SK-N-SH treated with all-trans-retinoic acid at 6 μM for 48 hours (cell line): ENCODE measurements around the gene PPP4R4.

Source experiments
- ATAC-seq: fragments of 200-7000 bp; cut with Tn5 transposase; 3 replicates; pipeline ENCODE4 v1.9.1; 2020; ENCODE audit warnings: mild to moderate bottlenecking, moderate library complexity
- ARNTL ChIP-seq: fragments of 450-650 bp; formaldehyde crosslinking; IDR thresholded peaks from 2 replicates; pipeline ENCODE4 v1.5.0; 2020; ENCODE audit warnings: low read depth, mild to moderate bottlenecking, moderate library complexity, borderline replicate concordance
- BACH2 ChIP-seq: fragments of 250-450 bp; sonication (Bioruptor Pico); IDR thresholded peaks from 2 replicates; pipeline ENCODE4 v1.9.0; 2021; ENCODE audit warnings: mild to moderate bottlenecking, borderline replicate concordance
- CREB5 ChIP-seq: fragments of 250-450 bp; sonication (Bioruptor Pico); IDR thresholded peaks from 2 replicates; pipeline ENCODE4 v1.5.1; 2020; ENCODE audit warnings: low read depth, mild to moderate bottlenecking, moderate library complexity
- CSDC2 ChIP-seq: fragments of 250-450 bp; sonication (Bioruptor Pico); IDR thresholded peaks from 2 replicates; pipeline ENCODE4 v1.5.0; 2020; ENCODE audit warnings: mild to moderate bottlenecking, moderate library complexity
- CSRNP3 ChIP-seq: fragments of 250-450 bp; sonication (Bioruptor Pico); IDR thresholded peaks from 2 replicates; pipeline ENCODE4 v1.5.1; 2021; ENCODE audit warnings: mild to moderate bottlenecking, moderate library complexity
- ESRRG ChIP-seq: fragments of 250-450 bp; sonication (Bioruptor Pico); IDR thresholded peaks from 2 replicates; pipeline ENCODE4 v1.6.1; 2021; ENCODE audit warnings: mild to moderate bottlenecking
- GLIS3 ChIP-seq: fragments of 250-450 bp; sonication (Bioruptor Pico); IDR thresholded peaks from 2 replicates; pipeline ENCODE4 v1.5.0; 2020; ENCODE audit warnings: mild to moderate bottlenecking, moderate library complexity
- ISL1 ChIP-seq: fragments of 250-450 bp; sonication (Bioruptor Pico); IDR thresholded peaks from 2 replicates; pipeline ENCODE4 v2.1.2; 2022; ENCODE audit warnings: mild to moderate bottlenecking, moderate library complexity
- OSR1 ChIP-seq: fragments of 250-450 bp; sonication (Bioruptor Pico); IDR thresholded peaks from 2 replicates; pipeline ENCODE4 v1.8.0; 2022; ENCODE audit warnings: moderate library complexity, mild to moderate bottlenecking, inconsistent platforms
- PATZ1 ChIP-seq: fragments of 250-450 bp; sonication (Bioruptor Pico); IDR thresholded peaks from 2 replicates; pipeline ENCODE4 v1.8.0; 2020; ENCODE audit warnings: mild to moderate bottlenecking, moderate library complexity, borderline replicate concordance
- POU6F1 ChIP-seq: fragments of 250-450 bp; sonication (Bioruptor Pico); IDR thresholded peaks from 2 replicates; pipeline ENCODE4 v1.8.0; 2021; ENCODE audit warnings: low read depth, mild to moderate bottlenecking, moderate library complexity, borderline replicate concordance
- PPARA ChIP-seq: fragments of 250-450 bp; sonication (Bioruptor Pico); IDR thresholded peaks from 2 replicates; pipeline ENCODE4 v1.5.0; 2020; ENCODE audit warnings: mild to moderate bottlenecking, borderline replicate concordance
- SNAI2 ChIP-seq: fragments of 250-450 bp; sonication (Bioruptor Pico); IDR thresholded peaks from 2 replicates; pipeline ENCODE4 v1.5.0; 2020; ENCODE audit warnings: mild to moderate bottlenecking, moderate library complexity
- TCF4 ChIP-seq: fragments of 250-450 bp; sonication (Bioruptor Pico); IDR thresholded peaks from 2 replicates; pipeline ENCODE4 v1.8.0; 2021; ENCODE audit warnings: mild to moderate bottlenecking, moderate library complexity, borderline replicate concordance
- TOX ChIP-seq: fragments of 250-450 bp; sonication (Bioruptor Pico); IDR thresholded peaks from 2 replicates; pipeline ENCODE4 v1.8.0; 2021; ENCODE audit warnings: mild to moderate bottlenecking, moderate library complexity, borderline replicate concordance
- TSHZ2 ChIP-seq: fragments of 250-450 bp; sonication (Bioruptor Pico); IDR thresholded peaks from 2 replicates; pipeline ENCODE4 v1.5.0; 2020; ENCODE audit warnings: mild to moderate bottlenecking, moderate library complexity
- ZFP30 ChIP-seq: fragments of 450-650 bp; formaldehyde crosslinking; IDR thresholded peaks from 2 replicates; pipeline ENCODE4 v1.5.0; 2022; ENCODE audit warnings: mild to moderate bottlenecking, moderate library complexity
- ZNF565 ChIP-seq: fragments of 450-650 bp; formaldehyde crosslinking; conservative IDR thresholded peaks from 2 replicates; pipeline ENCODE4 v1.5.0; 2020; ENCODE audit warnings: low read depth, mild to moderate bottlenecking, moderate library complexity
- ZNF70 ChIP-seq: fragments of 450-650 bp; formaldehyde crosslinking; IDR thresholded peaks from 2 replicates; pipeline ENCODE4 v1.5.0; 2020; ENCODE audit warnings: mild to moderate bottlenecking, moderate library complexity
- ZNF8 ChIP-seq: fragments of 450-650 bp; formaldehyde crosslinking; IDR thresholded peaks from 2 replicates; pipeline ENCODE4 v1.5.0; 2020; ENCODE audit warnings: mild to moderate bottlenecking, moderate library complexity

PPP4R4 gene

GRCh38 chr14:94309721-94310120 lies 135.6 kb downstream of the PPP4R4 start:
- ATAC-seq: no peak
- TF ChIP-seq ISL1: no peak
- TF ChIP-seq TOX (CRISPR knock-in tag): no peak
- no peak for TF ChIP-seq TSHZ2 (CRISPR knock-in tag)
- no peak for TF ChIP-seq TCF4
- no peak for TF ChIP-seq ZFP30 (CRISPR knock-in tag)

GRCh38 chr14:94310248-94310647 lies 136.1 kb downstream of the PPP4R4 start:
- no peak for ATAC-seq
- TF ChIP-seq CREB5 (CRISPR knock-in tag): no peak
- no peak for TF ChIP-seq CSDC2
- no peak for TF ChIP-seq PATZ1
- TF ChIP-seq ARNTL: no peak
- no peak for TF ChIP-seq ESRRG
- no peak for TF ChIP-seq TSHZ2 (CRISPR knock-in tag)
- no peak for TF ChIP-seq POU6F1 (CRISPR knock-in tag)
- no peak for TF ChIP-seq ISL1
- TF ChIP-seq ZFP30 (CRISPR knock-in tag): no peak
- TF ChIP-seq ZNF70 (CRISPR knock-in tag): no peak
- TF ChIP-seq CSRNP3 (CRISPR knock-in tag): no peak
- TF ChIP-seq ZNF565 (CRISPR knock-in tag): no peak
- no peak for TF ChIP-seq OSR1
- no peak for TF ChIP-seq PPARA (CRISPR knock-in tag)
- TF ChIP-seq TCF4: no peak

GRCh38 chr14:94312481-94313246 lies 138.5 kb downstream of the PPP4R4 start:
- no peak for ATAC-seq
- TF ChIP-seq OSR1: no peak
- no peak for TF ChIP-seq TCF4
- no peak for TF ChIP-seq PPARA (CRISPR knock-in tag)
- no peak for TF ChIP-seq CSDC2
- TF ChIP-seq PATZ1: no peak
- TF ChIP-seq SNAI2 (CRISPR knock-in tag): no peak
- TF ChIP-seq BACH2 (CRISPR knock-in tag): no peak
- TF ChIP-seq TSHZ2 (CRISPR knock-in tag): no peak
- TF ChIP-seq GLIS3: no peak
- TF ChIP-seq ZNF8: no peak
